GM19240 (cell line): ENCODE data around the gene MTUS2.

Experiments
- DNase-seq: peaks from one replicate; pipeline ENCODE4 v3.0.0; 2011; ENCODE audit warnings: low spot score; ENCODE audit not compliant: insufficient read length

The MTUS2 gene

GRCh38 chr13:29519921-29520320 is 699.8 kb downstream of the MTUS2 start:
- DNase-seq, result no peak

GRCh38 chr13:29520671-29521070 is 700.5 kb downstream of the MTUS2 start:
- no peak for DNase-seq

- DNase-seq, result no peak
Observed at GRCh38 chr13:29521336-29521735, 701.2 kb downstream of the MTUS2 start.

- DNase-seq, result no peak
Observed at GRCh38 chr13:29522044-29522685, 702.0 kb downstream of the MTUS2 start.

- no peak for DNase-seq
Observed at GRCh38 chr13:29523199-29523961, 703.2 kb downstream of the MTUS2 start.

- DNase-seq, result no peak
Observed at GRCh38 chr13:29524176-29524575, 704.0 kb downstream of the MTUS2 start.

GRCh38 chr13:29524641-29525040 is 704.5 kb downstream of the MTUS2 start:
- DNase-seq, result no peak

- DNase-seq, result no peak
Observed at GRCh38 chr13:29525757-29526156, 705.6 kb downstream of the MTUS2 start.

GRCh38 chr13:29526741-29527140 is 706.6 kb downstream of the MTUS2 start:
- DNase-seq, result no peak

GRCh38 chr13:29527511-29527910 is 707.4 kb downstream of the MTUS2 start:
- DNase-seq, result no peak

GRCh38 chr13:29527916-29528315 is 707.8 kb downstream of the MTUS2 start:
- no peak for DNase-seq

GRCh38 chr13:29529754-29530153 is 709.6 kb downstream of the MTUS2 start:
- no peak for DNase-seq

- DNase-seq, result no peak
Observed at GRCh38 chr13:29530901-29531300, 710.8 kb downstream of the MTUS2 start.

GRCh38 chr13:29532116-29532515 is 712.0 kb downstream of the MTUS2 start:
- no peak for DNase-seq

- DNase-seq, result no peak
Observed at GRCh38 chr13:29532821-29533220, 712.7 kb downstream of the MTUS2 start.

- no peak for DNase-seq
Observed at GRCh38 chr13:29534083-29534482, 713.9 kb downstream of the MTUS2 start.

GRCh38 chr13:29535663-29536655 is 715.8 kb downstream of the MTUS2 start:
- no peak for DNase-seq

- DNase-seq, result no peak
Observed at GRCh38 chr13:29536853-29537252, 716.7 kb downstream of the MTUS2 start.

- DNase-seq, result no peak
Observed at GRCh38 chr13:29537736-29538651, 717.9 kb downstream of the MTUS2 start.

GRCh38 chr13:29538652-29539040 is 718.5 kb downstream of the MTUS2 start:
- no peak for DNase-seq

- DNase-seq, result no peak
Observed at GRCh38 chr13:29539856-29540255, 719.7 kb downstream of the MTUS2 start.
